SH-SY5Y (cell line): ENCODE measurements around the gene RALY.

Experiments used
- GATA2 ChIP-seq: IDR thresholded peaks from 2 replicates; pipeline ENCODE4 v1.6.1; 2011; ENCODE audit warnings: mild to moderate bottlenecking, low read depth, low read length
- GATA3 ChIP-seq: IDR thresholded peaks from 2 replicates; pipeline ENCODE4 v1.6.1; 2011; ENCODE audit warnings: low read depth, mild to moderate bottlenecking, low read length, moderate library complexity

DNA sequence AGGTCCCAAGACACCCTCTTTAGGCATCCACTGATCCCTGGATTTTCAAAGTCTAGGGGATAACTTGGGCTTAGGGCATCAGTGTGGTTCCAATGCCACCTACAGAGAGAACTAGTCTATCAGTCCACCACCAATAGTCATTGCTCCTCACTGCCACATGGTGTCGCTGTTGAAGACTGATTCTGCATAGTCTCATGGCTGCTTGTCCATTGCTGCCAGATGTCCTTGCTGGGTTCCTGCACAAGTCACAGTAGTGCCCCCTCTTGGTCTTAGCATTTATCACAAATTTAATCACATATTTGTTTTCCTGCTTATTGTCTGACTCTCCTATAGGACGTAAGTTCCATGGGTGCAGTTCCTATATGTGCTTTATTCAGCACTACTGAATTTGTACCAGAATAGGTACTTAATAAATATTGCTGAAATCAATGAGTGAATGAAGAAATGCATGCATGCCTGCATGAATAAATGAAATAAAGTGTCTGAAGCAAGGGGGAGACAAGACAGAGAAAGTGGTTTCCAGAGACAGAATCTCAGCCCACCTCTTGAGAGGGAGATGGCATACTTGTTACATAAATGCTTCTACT lies 45.9 kb upstream of the RALY start:
- TF ChIP-seq GATA3 (no peak), GATA2 (no peak)
